SH-SY5Y (cell line): ENCODE results near the gene HNRNPUL1.

Experiments used
- GATA2 ChIP-seq: IDR thresholded peaks from 2 replicates; pipeline ENCODE4 v1.6.1; 2011; ENCODE audit warnings: mild to moderate bottlenecking, low read depth, low read length
- GATA3 ChIP-seq: IDR thresholded peaks from 2 replicates; pipeline ENCODE4 v1.6.1; 2011; ENCODE audit warnings: low read depth, mild to moderate bottlenecking, low read length, moderate library complexity

- no peak for TF ChIP-seq GATA2
- no peak for TF ChIP-seq GATA3
These were observed 58.9 kb downstream of the HNRNPUL1 start for GRCh38 chr19:41323023-41323422.
